Body of pancreas (tissue), 4 donors: ENCODE results near the gene SLC25A42.

ENCODE experiments used
- POLR2A ChIP-seq, 3 donors: fragments of 450-650 bp; IDR thresholded peaks; one replicate each; pipeline ENCODE4 v1.6.1; 2016; ENCODE audit warnings: antibody characterized with exemption in 3 of 3, mild to moderate bottlenecking in 2 of 3
- TF ChIP-seq, protein P1 (sequence below), 7 experiments: fragments of 450-650 bp in 4 of 7; fragments of 200-600 bp in 3 of 7; sonication (generic) in 3 of 7; IDR thresholded peaks; one replicate each; pipeline ENCODE4 v1.5.1; 2016 to 2019; ENCODE audit warnings: antibody characterized with exemption in 7 of 7

DNA sequence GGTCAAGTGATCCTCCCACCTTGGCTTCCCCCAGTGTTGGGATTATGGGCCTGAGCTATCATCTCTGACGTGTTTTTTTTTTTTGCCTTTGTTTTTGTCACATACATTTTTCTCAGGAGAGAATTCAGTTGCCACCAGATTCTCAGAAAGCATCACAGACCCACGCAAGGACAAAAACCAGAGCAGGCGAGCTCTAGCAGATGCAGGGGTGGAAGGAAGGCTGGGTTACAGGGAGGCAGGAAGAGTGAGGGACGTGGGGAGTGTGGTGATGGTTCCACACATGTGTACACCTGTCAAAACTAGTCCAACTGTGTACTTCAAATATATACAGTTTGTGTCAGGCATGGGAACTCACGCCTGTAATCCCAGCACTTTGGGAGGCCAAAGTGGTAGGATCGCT, 70.2 kb downstream of the SLC25A42 start:
- TF ChIP-seq, protein P1, sequence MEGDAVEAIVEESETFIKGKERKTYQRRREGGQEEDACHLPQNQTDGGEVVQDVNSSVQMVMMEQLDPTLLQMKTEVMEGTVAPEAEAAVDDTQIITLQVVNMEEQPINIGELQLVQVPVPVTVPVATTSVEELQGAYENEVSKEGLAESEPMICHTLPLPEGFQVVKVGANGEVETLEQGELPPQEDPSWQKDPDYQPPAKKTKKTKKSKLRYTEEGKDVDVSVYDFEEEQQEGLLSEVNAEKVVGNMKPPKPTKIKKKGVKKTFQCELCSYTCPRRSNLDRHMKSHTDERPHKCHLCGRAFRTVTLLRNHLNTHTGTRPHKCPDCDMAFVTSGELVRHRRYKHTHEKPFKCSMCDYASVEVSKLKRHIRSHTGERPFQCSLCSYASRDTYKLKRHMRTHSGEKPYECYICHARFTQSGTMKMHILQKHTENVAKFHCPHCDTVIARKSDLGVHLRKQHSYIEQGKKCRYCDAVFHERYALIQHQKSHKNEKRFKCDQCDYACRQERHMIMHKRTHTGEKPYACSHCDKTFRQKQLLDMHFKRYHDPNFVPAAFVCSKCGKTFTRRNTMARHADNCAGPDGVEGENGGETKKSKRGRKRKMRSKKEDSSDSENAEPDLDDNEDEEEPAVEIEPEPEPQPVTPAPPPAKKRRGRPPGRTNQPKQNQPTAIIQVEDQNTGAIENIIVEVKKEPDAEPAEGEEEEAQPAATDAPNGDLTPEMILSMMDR (IDR thresholded peaks at IDR 0.05), result no peak
- no peak for TF ChIP-seq POLR2A (IDR thresholded peaks at IDR 0.05)
